ENCODE data around the gene FAF1.

FAF1 gene

GRCh38 chr1:50700621-50701020 is 259.4 kb downstream of the FAF1 start:
- no peak for DNase-seq (ENCODE audit: low spot score)

- no peak for DNase-seq (ENCODE audit: low spot score)
Measured at GRCh38 chr1:50700214-50700613, 259.9 kb downstream of the FAF1 start.

GRCh38 chr1:50699795-50700194 is 260.3 kb downstream of the FAF1 start:
- no peak for DNase-seq (ENCODE audit: low spot score)

- no peak for DNase-seq (ENCODE audit: low spot score)
Measured at GRCh38 chr1:50697440-50698421, 262.3 kb downstream of the FAF1 start.

GRCh38 chr1:50693829-50694228 is 266.2 kb downstream of the FAF1 start:
- no peak for DNase-seq (ENCODE audit: low spot score)

- DNase-seq (ENCODE audit: low spot score): no peak
Measured at GRCh38 chr1:50684185-50684584, 275.9 kb downstream of the FAF1 start.

GRCh38 chr1:50681931-50682330 is 278.1 kb downstream of the FAF1 start:
- no peak for DNase-seq (ENCODE audit: low spot score)

- no peak for DNase-seq (ENCODE audit: low spot score)
Measured at GRCh38 chr1:50667710-50668356, 292.2 kb downstream of the FAF1 start.

- no peak for DNase-seq (ENCODE audit: low spot score)
Measured at GRCh38 chr1:50667272-50667671, 292.8 kb downstream of the FAF1 start.

- no peak for DNase-seq (ENCODE audit: low spot score)
Measured at GRCh38 chr1:50666849-50667248, 293.2 kb downstream of the FAF1 start.

GRCh38 chr1:50665413-50665812 is 294.7 kb downstream of the FAF1 start:
- no peak for DNase-seq (ENCODE audit: low spot score)

GRCh38 chr1:50661626-50662025 is 298.4 kb downstream of the FAF1 start:
- DNase-seq (ENCODE audit: low spot score): no peak

GRCh38 chr1:50659107-50659662 is 300.9 kb downstream of the FAF1 start:
- DNase-seq (ENCODE audit: low spot score): no peak

GRCh38 chr1:50658459-50659076 is 301.5 kb downstream of the FAF1 start:
- no peak for DNase-seq (ENCODE audit: low spot score)

- DNase-seq (ENCODE audit: low spot score): no peak
Measured at GRCh38 chr1:50656931-50657330, 303.1 kb downstream of the FAF1 start.

- DNase-seq (ENCODE audit: low spot score): no peak
Measured at GRCh38 chr1:50651476-50652263, 308.4 kb downstream of the FAF1 start.

- no peak for DNase-seq (ENCODE audit: low spot score)
Measured at GRCh38 chr1:50646526-50646925, 313.5 kb downstream of the FAF1 start.

- no peak for DNase-seq (ENCODE audit: low spot score)
Measured at GRCh38 chr1:50645139-50645538, 314.9 kb downstream of the FAF1 start.

GRCh38 chr1:50644447-50645105 is 315.5 kb downstream of the FAF1 start:
- no peak for DNase-seq (ENCODE audit: low spot score)

GRCh38 chr1:50637460-50637859 is 322.6 kb downstream of the FAF1 start:
- no peak for DNase-seq (ENCODE audit: low spot score)

GRCh38 chr1:50634251-50634650 is 325.8 kb downstream of the FAF1 start:
- DNase-seq (ENCODE audit: low spot score): no peak

Measured in hematopoietic multipotent progenitor cell treated with erythropoietin and hydrocortisone succinate and interleukin-3 and kit ligand, for 17 days (in vitro differentiated cells).